ENCODE results near the gene WDR59.
A peak's percentile ranks its signal among the peaks of the same experiment; 100 is the strongest.

WDR59 gene

GRCh38 chr16:74902161-74902560 lies 82.8 kb downstream of the WDR59 start:
- no peak for DNase-seq (ENCODE audit: low read depth)

- no peak for DNase-seq (ENCODE audit: low read depth)
Observed at GRCh38 chr16:74901606-74902005, 83.3 kb downstream of the WDR59 start.

GRCh38 chr16:74899816-74900215 lies 85.1 kb downstream of the WDR59 start:
- no peak for DNase-seq (ENCODE audit: low read depth)

DNA sequence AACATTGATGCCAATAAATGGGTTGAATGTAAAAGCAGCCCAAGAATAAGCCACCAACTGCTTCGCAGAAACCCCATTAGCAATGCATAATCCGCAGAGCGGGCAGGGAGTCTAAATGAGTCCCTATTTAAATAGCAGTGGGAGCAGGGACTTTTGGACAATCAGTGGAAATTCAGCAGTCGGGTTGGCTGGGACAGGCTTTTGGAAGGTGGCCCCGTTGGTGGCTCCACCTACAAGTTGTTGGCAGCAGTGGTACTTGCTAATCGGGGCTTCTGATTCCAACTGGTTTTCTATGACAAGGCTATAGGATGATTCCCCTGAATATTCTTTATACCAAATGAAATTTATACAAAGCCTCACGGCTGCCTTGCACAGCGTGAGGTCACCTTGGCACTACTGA lies 86.3 kb downstream of the WDR59 start:
- no peak for DNase-seq (ENCODE audit: low read depth)

DNA sequence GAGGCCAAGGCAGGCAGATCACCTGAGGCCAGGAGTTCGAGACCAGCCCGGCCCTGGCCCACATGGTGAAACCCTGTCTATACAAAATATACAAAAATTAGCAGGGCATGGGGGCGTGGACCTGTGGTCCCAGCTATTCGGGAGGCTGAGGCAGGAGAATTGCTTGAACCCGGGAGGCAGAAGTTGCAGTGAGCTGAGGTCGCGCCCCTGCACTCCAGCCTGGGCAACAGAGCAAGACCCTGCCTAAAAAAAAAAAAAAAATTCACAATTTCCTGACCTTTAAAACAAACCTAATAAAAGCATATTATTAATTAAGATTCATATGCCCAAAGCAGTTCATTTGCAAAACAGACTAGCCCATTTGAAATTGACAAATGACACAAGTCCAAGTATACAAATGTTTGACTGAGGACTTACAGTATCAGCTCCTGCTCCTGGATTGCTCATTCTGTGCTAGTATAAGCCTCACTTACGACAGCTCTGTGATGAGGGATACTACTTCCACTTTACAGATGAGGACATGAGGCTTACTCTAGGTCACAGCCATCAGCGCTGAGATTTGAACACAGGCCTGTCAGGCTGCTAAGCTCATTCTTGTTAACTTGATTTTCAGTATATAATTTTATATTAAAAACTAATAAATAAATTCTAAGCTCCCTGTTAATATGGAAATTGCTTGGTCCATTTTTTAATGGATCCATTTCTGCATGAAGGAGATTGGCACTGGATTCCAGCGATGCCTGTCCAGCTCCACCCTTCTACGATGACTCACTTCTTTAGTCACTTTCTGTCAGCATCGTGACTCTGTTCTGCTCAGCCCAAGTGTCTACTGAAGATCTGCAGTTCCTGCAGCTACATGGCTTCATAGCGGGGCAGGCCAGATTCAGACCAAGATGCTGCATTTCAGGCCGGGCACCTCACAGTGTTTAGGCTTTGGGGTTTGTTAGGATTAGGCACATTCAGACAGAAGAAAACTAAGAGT lies 88.2 kb downstream of the WDR59 start:
- DNase-seq (ENCODE audit: low read depth): no peak

DNA sequence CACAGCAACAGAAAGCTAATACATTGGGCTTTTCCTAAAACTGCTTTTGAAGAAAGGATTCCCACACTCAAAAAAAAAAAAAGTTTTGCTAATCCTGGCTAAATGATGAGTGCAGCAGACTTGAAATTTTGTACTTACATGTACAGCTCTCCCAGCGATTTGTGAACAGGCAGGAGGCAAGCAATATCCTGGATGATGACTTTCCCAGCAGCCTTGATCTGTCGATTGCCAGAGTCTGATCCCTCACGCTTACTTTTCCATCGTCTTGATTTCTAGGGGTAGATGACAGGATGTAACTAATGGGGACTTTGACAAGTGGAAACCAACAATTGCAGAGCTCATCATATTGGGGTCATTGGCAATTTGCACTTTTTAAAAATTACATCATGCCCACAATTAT lies 91.4 kb downstream of the WDR59 start:
- no peak for DNase-seq (ENCODE audit: low read depth)

DNA sequence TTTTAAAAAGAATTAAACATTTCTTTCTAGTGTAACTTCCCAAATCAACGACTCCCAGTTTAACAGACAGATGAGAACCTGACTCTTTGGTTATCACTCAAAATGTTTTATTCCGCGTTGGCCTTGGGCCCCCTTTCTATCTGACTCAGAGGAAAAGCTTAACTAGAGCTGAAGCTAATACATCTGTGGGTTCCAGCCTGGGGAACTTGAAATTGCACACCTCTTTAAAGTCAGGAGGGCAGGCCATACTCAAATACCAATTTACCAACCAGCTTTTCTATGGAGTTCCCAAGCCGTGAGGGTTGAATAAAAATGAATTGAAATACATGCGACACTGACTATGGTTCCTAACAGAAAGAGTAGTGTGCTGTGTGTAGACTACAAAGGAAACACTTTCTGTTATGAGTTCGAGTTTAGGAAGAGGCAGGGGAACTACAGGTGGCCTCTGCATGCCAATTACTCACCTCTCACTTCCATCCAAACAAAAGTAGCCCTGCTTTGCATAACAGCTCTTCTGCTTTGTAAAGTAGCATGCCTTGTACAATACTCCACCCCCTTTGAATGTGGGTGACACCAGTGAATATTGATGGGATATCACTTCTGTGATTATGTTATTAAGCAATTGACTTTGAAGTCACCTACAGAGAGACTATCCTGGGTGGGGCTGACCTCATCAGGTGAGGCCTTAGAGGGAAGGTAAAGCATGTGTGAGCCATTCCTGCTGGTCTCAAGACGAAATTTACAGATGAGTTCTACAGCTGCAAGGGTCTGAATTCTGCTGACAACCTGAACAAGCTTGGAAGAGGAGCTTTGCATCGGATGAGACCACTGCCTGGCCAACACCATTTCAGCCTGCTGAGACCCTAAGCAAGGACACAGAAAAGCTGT lies 92.1 kb downstream of the WDR59 start:
- DNase-seq (ENCODE audit: low read depth): no peak

DNA sequence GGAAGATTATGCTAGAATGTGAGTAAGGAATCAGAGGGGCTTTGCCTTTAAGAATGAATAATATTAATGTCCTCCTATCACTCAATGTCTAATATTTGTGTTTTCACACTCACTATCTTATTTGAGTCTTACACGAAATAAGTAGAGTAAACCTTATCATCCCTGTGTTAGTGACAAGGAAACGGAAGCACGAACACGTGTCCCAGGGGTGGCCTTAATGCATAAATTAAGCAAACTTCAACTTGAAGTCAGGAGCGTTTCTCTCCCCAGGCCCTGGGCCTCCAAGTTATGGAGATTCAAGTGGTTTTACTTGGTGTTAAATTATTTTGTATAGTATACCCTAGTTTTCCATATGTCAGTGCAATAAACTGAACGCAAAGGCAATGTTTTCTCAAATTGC lies 96.0 kb downstream of the WDR59 start:
- DNase-seq (ENCODE audit: low read depth): no peak

DNA sequence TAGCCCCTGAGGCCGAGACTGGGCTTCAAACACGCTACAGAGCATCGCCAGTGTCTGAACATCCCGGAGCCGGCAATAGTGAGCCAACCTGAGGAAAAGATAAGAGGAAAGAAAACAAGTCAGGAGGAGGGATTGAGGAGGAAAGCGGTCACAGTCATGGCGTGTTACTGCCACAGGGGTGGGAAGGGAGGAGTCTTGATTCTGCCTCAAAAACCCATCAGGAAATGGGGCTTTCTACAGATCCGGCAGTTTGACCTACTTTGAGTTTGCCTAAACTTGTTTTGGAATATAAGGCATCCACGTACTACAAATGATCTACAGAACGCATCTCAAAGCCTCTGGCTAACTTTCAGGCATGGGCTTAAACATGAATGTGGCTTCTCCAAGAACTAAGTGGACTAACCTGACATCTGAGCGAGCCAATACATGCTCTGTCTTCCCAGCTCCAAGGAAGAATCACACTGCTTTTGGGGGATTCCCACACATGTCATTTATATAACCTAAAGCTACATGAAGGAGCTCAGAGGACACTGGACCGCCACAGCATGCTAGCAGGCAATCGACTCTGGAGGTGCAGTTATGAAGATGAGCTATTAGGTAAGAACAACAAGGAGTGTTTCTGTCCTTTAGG lies 96.6 kb downstream of the WDR59 start:
- no peak for DNase-seq (ENCODE audit: low read depth)

- no peak for DNase-seq (ENCODE audit: low read depth)
Observed at GRCh38 chr16:74887084-74887483, 97.8 kb downstream of the WDR59 start.

GRCh38 chr16:74877706-74878105 lies 107.2 kb downstream of the WDR59 start:
- no peak for DNase-seq (ENCODE audit: low read depth)

DNA sequence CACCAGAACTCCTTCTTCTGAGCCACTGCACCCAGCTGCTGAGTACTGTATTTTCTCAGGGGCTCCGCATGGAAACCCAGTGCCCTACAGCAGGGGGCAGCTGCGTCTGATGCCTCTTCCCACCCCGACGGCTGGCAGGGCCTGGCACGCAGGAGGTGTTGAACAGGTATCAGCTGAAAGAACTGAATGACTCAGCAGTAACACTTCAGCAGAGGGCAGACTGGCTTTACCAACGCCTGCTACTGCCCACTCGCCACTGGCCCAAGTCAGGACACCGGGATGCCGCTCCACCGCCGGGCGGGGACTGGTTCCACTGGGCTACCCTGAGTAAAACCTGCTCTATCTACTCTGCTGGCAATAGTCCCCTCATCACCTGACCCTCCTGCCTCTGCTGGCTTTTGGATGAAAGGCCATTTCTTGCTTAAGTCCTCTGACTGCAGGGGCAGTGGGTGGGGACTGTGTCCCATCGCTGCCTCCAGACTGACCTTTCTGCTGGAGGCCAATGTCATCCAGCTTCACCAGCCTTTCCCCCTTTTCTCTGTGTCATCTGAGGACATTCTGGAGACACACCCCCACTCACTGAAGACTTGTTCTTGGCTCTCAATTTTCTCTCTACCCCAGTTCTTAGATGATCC lies 109.9 kb downstream of the WDR59 start:
- no peak for DNase-seq (ENCODE audit: low read depth)

GRCh38 chr16:74874123-74874522 lies 110.8 kb downstream of the WDR59 start:
- DNase-seq (ENCODE audit: low read depth): no peak

- no peak for DNase-seq (ENCODE audit: low read depth)
Observed at GRCh38 chr16:74872302-74872701, 112.6 kb downstream of the WDR59 start.

- DNase-seq (ENCODE audit: low read depth): no peak
Observed at GRCh38 chr16:74871608-74872007, 113.3 kb downstream of the WDR59 start.

DNA sequence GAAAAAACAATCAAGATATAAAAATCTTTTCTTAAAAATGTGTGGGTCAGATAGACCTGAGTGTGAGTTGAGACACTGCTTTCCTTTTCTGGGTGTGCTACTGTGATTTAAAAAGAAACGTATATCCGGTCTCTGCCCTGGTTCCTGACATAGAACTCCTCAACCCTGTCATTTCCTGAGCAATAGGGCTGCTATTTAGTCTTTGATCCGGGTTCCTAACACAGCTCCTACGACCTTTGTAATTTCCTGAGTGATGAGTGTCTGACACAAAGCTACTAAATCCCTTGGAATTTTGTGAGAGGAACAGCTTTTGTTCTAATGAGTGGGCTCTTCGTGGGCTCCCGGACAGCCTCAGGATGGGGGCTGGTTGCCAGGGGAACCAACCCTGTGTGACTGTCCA lies 116.4 kb downstream of the WDR59 start:
- DNase-seq (ENCODE audit: low read depth): no peak

- DNase-seq (ENCODE audit: low read depth): no peak
Observed at GRCh38 chr16:74868035-74868434, 116.9 kb downstream of the WDR59 start.

DNA sequence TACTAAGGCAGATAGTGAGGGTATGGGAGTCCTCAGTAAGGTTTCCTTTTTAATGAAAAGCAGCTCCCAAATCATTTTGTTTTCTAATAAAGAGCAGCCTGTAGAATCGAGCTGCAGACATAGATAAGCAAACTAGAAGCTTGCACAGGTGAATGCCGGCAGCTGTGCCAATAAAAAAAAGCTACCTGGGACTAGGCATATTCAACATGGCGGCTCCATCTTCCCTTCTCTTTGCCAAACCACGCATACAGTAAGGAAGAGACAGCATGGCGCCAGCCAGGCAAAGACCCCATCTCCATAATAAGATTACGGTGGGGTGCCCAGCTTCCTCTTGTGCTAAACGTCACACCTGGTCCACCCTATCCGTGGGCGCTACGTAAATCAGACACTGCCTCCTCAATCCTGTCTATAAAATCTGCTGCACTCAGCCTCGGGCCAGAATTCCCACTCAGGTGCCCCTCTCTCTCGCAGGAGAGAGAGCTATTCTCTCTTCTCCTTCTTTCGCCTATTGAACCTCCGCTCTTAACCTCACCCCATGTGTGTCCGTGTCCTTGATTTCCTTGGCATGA lies 117.6 kb downstream of the WDR59 start:
- no peak for DNase-seq (ENCODE audit: low read depth)

- DNase-seq (ENCODE audit: low read depth): no peak
Observed at GRCh38 chr16:74865922-74866598, 118.9 kb downstream of the WDR59 start.

GRCh38 chr16:74862743-74863244 lies 122.1 kb downstream of the WDR59 start:
- peak; percentile 17 for DNase-seq (ENCODE audit: low read depth)

GRCh38 chr16:74852500-74852875 lies 132.4 kb downstream of the WDR59 start:
- DNase-seq (ENCODE audit: low read depth): no peak

All from CMK (cell line).